RKO (cell line): ENCODE measurements around the gene PPM1J.
A peak's percentile ranks its signal among the peaks of the same experiment; 100 is the strongest.
"Not testable (repeated sequence)": the region's sequence is repeated elsewhere in the genome, so short reads cannot be mapped to it uniquely, and the experiment has no call there.

Experiments
- DNase-seq: peaks from one replicate; pipeline ENCODE4 v3.0.0-alpha.2; 2016; ENCODE audit warnings: low spot score

PPM1J gene

DNA sequence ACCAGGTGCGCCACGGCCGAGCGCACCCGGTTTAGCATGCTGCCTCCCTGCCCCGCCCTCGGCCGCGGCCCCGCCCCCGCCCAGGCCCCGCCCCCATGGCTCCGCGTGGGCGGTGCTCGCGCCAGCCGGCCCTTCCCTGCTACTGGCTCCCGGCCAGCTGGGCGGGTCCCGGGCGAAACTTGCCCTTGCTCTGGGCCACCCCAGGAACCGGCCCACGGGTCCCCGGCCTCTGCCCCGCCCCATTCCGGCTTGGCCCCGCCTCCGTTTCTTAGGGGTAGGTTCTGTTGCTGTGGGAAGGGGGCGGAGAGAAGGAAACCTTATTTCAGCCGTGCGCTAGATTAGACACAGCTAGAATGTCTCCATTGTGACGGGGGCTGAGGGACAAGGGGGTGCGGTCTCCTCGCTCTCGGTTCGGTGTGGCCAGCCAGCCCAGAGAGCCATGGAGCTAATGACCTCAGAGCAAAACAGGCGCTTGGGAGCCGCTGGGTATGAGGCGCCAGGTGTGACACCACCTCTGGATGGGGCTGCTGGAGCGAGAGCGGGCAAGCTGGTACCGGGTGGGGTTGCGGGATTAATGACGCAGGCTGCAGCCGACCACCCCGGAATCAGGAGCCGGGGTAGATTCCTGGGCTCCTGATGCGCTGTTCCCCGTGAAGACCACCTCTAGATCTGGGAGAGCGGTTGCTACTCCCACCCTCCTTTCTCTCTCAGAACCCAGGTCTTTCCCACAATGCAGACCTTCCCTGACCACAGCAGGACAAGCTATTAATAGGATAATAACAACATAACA lies at the start of gene PPM1J:
Gene PPM1J, minus strand, starts transcription at position 69 of the 790 bp plus-strand sequence. Its CDS starts 31 bp downstream, at position 38.
- DNase-seq, result peak; percentile 95

DNA sequence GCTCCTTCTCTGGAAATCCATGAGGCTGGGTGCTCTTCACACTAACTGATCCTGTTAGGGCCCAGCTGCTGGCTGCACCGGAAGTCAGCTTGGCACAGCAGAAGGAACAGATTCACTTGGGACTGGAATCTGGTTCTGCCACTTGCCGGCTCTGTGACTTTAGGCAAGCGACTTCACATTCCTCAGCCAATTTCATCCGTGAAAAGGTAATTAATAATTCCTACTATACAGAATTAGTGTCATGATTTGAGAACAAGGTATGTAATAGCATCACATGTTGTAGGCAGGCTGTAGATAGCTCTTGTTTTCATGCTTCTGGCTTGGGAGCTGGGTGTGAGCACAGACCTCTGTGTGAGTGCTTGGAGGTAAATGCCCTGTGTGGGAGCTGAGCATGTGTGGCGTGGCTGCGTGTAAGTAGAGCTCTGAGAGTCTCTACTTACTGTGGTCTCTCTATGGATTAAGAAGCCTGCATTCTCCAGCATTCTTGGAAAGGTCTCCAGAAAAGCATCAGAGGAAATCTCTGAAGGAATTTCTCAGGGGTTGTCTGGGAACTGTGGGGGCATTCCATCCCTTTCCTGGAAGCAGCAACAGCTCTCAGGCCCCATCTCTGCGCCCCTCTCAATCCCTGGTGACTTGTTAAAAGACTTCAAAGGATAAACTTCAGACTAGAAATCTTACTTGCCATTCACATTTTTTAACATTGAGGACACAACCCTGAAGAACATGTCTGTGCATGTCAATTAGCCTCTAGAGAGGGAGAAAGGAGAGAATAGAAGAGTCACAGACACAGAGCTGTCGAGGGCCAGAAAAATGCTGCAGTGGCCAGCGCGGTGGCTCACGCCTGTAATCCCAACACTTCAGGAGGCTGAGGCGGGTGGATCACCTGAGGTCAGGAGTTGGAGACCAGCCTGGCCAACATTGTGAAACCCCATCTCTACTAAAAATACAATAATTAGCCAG lies 47.7 kb upstream of the PPM1J start:
- DNase-seq, result no peak

GRCh38 chr1:112761714-112762480 lies 46.8 kb upstream of the PPM1J start:
- DNase-seq, result no peak

- DNase-seq, result no peak
Measured at GRCh38 chr1:112759228-112759627, 44.1 kb upstream of the PPM1J start.

DNA sequence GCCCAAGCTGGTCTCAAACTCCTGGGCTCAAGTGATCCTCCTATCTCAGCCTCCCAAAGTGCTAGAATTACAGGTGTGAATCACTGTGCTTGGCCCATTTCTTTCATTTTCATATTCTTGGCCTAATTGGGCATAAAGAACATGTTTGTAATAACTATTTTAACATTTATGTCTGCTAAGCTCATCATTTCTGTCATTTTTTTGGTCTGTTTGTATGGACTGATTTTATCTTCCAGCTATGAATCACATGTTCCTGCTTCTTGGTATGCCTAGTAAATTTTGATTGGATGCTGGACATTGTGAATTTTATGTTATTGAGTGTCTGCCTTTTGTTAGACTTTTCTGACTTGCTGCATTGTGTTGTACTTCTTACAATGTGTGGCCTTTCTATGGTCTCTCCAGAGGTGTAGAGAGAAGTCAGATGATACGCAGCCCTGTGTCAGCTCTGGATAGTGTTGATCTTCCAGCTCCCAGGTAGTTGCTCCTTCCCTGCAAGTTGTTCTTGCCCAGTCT lies 39.0 kb upstream of the PPM1J start:
- DNase-seq, result no peak

- DNase-seq, result no peak
Measured at GRCh38 chr1:112748396-112748795, 33.3 kb upstream of the PPM1J start.

- no peak for DNase-seq
Measured at GRCh38 chr1:112744009-112744578, 29.0 kb upstream of the PPM1J start.

- DNase-seq, result no peak
Measured at GRCh38 chr1:112743174-112744008, 28.3 kb upstream of the PPM1J start.

GRCh38 chr1:112737573-112737972 lies 22.4 kb upstream of the PPM1J start:
- DNase-seq, result no peak

GRCh38 chr1:112735752-112736151 lies 20.6 kb upstream of the PPM1J start:
- DNase-seq, result peak; percentile 99

DNA sequence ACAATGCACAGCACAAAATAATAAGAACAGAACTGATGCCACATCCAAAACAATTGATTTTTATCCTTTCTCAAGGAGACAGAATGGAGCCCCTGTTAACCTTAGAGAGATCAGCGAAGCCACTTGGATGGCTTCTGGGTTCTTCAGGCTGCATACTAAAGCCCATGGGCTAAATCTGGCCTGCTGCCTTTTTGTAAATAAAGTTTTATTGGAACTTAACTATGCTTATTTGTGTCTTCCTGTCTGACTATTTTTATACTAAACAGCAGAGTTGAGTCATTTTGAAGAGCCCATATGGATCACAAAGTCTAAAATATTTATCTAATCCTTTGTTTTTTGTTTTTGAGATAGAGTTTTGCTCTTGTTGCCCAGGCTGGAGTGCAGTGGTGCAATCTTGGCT lies 16.3 kb upstream of the PPM1J start:
- no peak for DNase-seq

GRCh38 chr1:112729909-112730308 lies 14.8 kb upstream of the PPM1J start:
- DNase-seq, result no peak

DNA sequence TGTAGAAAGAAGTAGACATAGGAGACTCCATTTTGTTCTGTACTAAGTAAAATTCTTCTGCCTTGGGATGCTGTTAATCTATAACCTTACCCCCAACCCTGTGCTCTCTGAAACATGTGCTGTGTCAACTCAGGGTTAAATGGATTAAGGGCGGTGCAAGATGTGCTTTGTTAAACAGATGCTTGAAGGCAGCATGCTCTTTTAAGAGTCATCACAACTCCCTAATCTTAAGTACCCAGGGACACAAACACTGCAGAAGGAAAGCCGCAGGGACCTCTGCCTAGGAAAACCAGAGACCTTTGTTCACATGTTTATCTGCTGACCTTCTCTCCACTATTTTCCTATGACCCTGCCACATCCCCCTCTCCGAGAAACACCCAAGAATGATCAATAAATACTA lies 13.9 kb upstream of the PPM1J start:
- DNase-seq, result not testable (repeated sequence)

DNA sequence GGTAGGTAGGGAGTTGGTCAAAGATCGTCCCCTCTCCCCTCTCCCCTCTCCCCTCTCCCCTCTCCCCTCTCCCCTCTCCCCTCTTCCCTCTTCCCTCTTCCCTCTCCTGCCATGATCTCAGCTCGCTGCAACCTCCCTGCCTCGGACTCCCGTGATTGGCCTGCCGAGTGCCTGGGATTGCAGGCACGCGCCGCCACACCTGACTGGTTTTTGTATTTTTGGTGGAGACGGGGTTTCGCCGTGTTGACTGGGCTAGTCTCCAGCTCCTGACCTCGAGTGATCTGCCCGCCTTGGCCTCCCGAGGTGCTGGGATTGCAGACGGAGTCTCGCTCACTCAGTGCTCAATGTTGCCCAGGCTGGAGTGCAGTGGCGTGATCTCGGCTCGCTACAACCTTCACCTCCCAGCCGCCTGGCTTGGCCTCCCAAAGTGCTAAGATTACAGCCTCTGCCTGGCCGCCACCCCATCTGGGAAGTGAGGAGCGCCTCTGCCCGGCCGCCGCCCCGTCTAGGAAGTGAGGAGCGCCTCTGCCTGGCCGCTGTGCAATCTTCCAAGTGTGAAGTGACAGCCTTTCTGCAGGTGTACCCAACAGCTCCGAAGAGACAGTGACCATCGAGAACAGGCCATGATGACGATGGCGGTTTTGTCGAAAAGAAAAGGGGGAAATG lies 13.3 kb upstream of the PPM1J start:
- DNase-seq, result not testable (repeated sequence)

GRCh38 chr1:112727716-112728115 lies 12.6 kb upstream of the PPM1J start:
- DNase-seq, result peak; percentile 83

- not testable (repeated sequence) for DNase-seq
Measured at GRCh38 chr1:112724240-112724639, 9.1 kb upstream of the PPM1J start.

DNA sequence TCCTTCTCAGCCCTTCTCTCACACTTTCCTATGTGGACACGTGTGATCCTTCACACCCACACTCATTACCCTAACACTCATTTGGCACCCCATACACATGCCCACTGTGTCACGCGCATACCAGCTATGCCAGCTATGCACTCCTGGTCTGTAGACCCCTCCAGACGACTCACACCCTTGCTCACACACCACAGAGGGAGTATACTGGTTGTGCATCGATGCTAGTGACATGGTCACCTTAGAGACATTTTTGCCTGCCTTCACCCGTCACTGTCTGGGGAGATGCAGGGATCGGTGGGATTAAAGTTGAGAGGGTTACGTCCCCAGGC lies 8.3 kb upstream of the PPM1J start:
- no peak for DNase-seq

GRCh38 chr1:112722601-112723510 lies 7.7 kb upstream of the PPM1J start:
- peak; percentile 49 for DNase-seq

GRCh38 chr1:112721966-112722524 lies 6.9 kb upstream of the PPM1J start:
- no peak for DNase-seq
